Peyer's patch (tissue), 4 donors: ENCODE results near the gene REPIN1. TPM values are rescaled to one million over a fixed set of nuclear protein-coding genes. Genes with fewer than 3 reads are reported as not detected.
A peak's percentile ranks its signal among the peaks of the same experiment; 100 is the strongest.

Source experiments
- DNase-seq, 3 donors: peaks; one replicate each; pipeline ENCODE4 v3.0.0-alpha.2; 2017 to 2019
- H3K27ac ChIP-seq, 4 donors: fragments of 200-600 bp; sonication (generic); one replicate each; pipeline ENCODE4 v1.5.1; 2016 to 2019
- H3K27me3 ChIP-seq, 2 donors: fragments of 200-600 bp; sonication (generic); one replicate each; pipeline ENCODE4 v1.5.1; 2019
- H3K36me3 ChIP-seq, 3 donors: fragments of 200-600 bp; sonication (generic); one replicate each; pipeline ENCODE4 v1.5.1; 2016 to 2019
- H3K4me1 ChIP-seq, 4 donors: fragments of 200-600 bp; sonication (generic); one replicate each; pipeline ENCODE4 v1.5.1; 2016 to 2019
- H3K4me3 ChIP-seq, 4 donors: fragments of 200-600 bp; sonication (generic); 1 replicate in 3 of 4; 2 replicates in 1 of 4; pipeline ENCODE4 v1.5.1; 2016 to 2019; ENCODE audit warnings: mild to moderate bottlenecking in 1 of 4
- H3K9me3 ChIP-seq, 4 donors: fragments of 200-600 bp; sonication (generic); one replicate each; pipeline ENCODE4 v1.5.1; 2016 to 2019; ENCODE audit warnings: mild to moderate bottlenecking in 1 of 4
- POLR2A ChIP-seq, 2 donors: fragments of 450-650 bp; IDR thresholded peaks; one replicate each; pipeline ENCODE4 v1.5.1; 2017; ENCODE audit warnings: antibody characterized with exemption in 2 of 2, mild to moderate bottlenecking in 2 of 2, moderate library complexity in 2 of 2
- total RNA-seq, 4 donors: library from RNA; depleted of rRNA; stranded (reverse); fragments of >200 nt; gene quantifications; one replicate each; pipeline ENCODE4 v1.1.0, GENCODE V29; 2016
- TF ChIP-seq, protein P1 (sequence below), 6 experiments: fragments of 450-650 bp in 4 of 6; fragments of 200-600 bp in 2 of 6; sonication (generic) in 1 of 6; IDR thresholded peaks; one replicate each; pipeline ENCODE4 v1.5.1; 2017 to 2019; ENCODE audit warnings: antibody characterized with exemption in 6 of 6, mild to moderate bottlenecking in 3 of 6, moderate library complexity in 1 of 6

The REPIN1 gene
- total RNA-seq, 4 donors from 2014 or later, result 138 to 209 (median 159) TPM

DNA sequence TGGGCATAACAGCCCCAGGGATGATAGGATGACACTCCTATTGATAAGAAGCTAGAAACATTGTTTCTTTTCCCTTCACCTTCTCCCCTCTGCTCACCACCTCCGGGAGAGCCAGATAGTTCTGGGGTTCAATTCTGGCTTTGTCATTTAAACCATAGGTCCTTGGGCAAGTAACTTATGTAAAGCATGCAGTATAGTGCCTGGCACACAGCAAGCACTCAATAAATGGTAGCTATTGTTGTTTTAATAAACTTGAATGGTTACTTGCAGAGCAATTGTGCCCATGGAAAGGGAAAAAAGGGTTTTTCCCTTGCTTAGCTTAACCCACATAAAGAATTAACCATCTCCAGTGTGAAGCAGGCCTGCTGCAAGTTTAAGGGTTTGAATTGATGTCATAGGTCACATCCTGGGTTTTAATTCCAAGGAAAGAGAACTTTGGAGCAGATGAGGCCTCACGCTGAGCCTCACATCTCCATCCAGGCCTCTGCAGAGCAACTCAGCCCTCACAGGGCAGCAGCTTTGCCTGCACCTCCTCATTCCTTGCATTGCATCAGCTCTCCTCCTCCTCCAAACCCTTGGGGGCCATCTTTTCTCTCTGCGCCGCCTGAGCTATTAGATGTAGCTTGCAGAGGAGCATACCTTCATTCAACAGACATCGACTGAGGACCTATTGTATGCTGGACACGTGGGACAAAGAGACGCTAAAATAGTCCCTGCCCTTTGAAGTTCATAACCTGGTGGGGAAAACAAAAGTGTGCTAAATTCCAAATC is 33.4 kb downstream of the REPIN1 start:
- Histone ChIP-seq H3K27me3 (no peaks in the 10 kb centered on the region), H3K9me3 (no peaks in the 10 kb centered on the region), H3K4me3 (no peak overlapping the region), H3K36me3 (peaks cover 0 to 6% (median 0%) of the 10 kb centered on the region in 3 donors), H3K27ac (no peak overlapping the region), H3K4me1 (peaks cover 5 to 32% (median 9%) of the 10 kb centered on the region in 4 donors)
- no peak for DNase-seq
- no peak for TF ChIP-seq POLR2A (IDR thresholded peaks at IDR 0.05)
- TF ChIP-seq, protein P1, sequence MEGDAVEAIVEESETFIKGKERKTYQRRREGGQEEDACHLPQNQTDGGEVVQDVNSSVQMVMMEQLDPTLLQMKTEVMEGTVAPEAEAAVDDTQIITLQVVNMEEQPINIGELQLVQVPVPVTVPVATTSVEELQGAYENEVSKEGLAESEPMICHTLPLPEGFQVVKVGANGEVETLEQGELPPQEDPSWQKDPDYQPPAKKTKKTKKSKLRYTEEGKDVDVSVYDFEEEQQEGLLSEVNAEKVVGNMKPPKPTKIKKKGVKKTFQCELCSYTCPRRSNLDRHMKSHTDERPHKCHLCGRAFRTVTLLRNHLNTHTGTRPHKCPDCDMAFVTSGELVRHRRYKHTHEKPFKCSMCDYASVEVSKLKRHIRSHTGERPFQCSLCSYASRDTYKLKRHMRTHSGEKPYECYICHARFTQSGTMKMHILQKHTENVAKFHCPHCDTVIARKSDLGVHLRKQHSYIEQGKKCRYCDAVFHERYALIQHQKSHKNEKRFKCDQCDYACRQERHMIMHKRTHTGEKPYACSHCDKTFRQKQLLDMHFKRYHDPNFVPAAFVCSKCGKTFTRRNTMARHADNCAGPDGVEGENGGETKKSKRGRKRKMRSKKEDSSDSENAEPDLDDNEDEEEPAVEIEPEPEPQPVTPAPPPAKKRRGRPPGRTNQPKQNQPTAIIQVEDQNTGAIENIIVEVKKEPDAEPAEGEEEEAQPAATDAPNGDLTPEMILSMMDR (IDR thresholded peaks at IDR 0.05), result no peak

GRCh38 chr7:150402671-150403321 is 34.2 kb downstream of the REPIN1 start:
- TF ChIP-seq, protein P1 (IDR thresholded peaks at IDR 0.05), result peak in 1 of 6 experiments; percentile 14
- TF ChIP-seq POLR2A (IDR thresholded peaks at IDR 0.05), result no peak
- peak overlapping the region in 1 of 4 donors; percentile 26 for H3K27ac ChIP-seq
- peaks cover 5 to 39% (median 12%) of the 10 kb centered on the region in 4 donors for H3K4me1 ChIP-seq
- no peaks in the 10 kb centered on the region for H3K27me3 ChIP-seq
- H3K36me3 ChIP-seq, result peaks cover 0 to 4% (median 0%) of the 10 kb centered on the region in 3 donors
- H3K9me3 ChIP-seq, result no peaks in the 10 kb centered on the region
- no peak overlapping the region for H3K4me3 ChIP-seq
- peak in 2 of 3 donors; percentile 70 to 77 for DNase-seq

DNA sequence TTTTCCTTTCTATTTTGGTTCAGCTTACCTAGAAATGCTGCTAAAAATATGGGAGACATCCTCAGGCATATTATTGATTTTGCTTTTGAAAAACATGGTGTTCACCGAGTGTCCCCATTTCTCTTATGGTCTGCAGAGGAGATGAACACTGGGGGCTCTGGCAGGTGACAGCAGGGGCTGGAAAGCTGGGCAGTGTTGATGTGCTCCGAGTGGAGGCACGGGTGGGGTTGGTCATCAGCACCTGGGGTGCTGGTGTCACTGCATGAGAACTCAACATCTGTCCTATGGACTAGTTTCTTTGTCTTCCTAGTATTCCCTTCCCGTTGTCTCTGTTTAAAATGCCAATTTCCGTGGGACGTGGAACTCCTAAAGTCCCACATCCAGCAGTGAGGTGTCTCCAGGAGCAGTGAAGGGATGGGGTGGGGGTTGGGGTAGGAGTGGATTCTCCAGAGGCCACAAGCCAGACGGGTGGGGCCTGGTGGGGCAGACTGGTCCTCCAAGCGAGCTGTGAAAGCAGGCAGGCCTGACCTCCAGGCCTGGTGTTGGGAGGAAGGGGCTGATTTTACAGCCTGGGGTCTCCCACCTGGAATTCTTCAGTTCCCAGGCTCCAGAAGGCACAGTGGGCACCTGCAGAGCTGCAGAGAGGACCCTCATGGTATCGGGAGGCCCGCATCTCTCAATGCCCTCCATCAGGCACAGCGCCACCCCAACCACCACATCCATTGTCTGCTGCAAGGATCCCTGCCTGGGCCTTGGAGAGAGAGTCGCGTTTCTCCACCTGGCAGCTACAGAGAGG is 35.0 kb downstream of the REPIN1 start:
- H3K27ac ChIP-seq, result peak overlapping the region; percentile 92 to 97 (median 94)
- H3K4me1 ChIP-seq, result peaks cover 5 to 39% (median 16%) of the 10 kb centered on the region in 4 donors
- no peak overlapping the region for H3K4me3 ChIP-seq
- TF ChIP-seq POLR2A (IDR thresholded peaks at IDR 0.05), result no peak
- TF ChIP-seq, protein P1 (IDR thresholded peaks at IDR 0.05), result no peak
- H3K36me3 ChIP-seq, result peaks cover 0 to 3% (median 0%) of the 10 kb centered on the region in 3 donors
- DNase-seq, result peak in 1 of 3 donors; percentile 49
- H3K9me3 ChIP-seq, result no peaks in the 10 kb centered on the region
- H3K27me3 ChIP-seq, result no peaks in the 10 kb centered on the region

DNA sequence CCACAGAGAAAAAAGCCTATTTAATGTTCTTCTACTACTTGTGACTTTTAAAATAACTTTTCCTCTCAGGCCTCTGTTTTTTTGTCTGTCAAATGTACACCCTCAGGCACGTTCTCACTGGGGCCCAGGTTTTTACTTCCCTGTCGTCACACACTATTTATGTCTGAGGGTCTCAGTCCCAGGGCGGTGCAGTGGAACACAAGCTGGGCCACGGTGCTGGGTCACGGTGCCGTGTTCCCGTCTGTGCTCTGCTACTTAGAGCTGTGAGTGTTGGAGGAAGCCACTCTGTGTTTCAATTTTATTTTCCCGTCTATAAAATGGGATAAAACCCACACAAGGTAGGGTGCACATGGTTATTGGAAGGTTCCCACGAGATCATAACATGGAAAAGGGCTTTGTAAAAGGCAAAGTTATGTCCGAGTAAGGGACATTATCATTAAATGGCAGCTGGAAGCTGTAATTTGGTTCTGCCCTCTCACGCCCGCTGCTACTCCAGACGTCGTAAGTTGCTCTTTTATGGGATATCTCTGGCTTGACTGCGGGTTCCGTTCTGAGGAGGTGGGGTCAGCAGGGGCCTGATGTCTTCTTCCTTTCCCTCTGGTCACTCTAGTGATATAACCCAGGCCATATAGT is 35.7 kb downstream of the REPIN1 start:
- peaks cover 5 to 39% (median 18%) of the 10 kb centered on the region in 4 donors for H3K4me1 ChIP-seq
- peak in 2 of 3 donors; percentile 35 to 39 for DNase-seq
- no peak for TF ChIP-seq POLR2A (IDR thresholded peaks at IDR 0.05)
- TF ChIP-seq, protein P1 (IDR thresholded peaks at IDR 0.05), result no peak

More for the DNA sequence above, 35.7 kb downstream of the REPIN1 start:
- no peaks in the 10 kb centered on the region for H3K27me3 ChIP-seq
- H3K27ac ChIP-seq, result peak overlapping the region; percentile 92 to 97 (median 94)
- peak overlapping the region; percentile 60 to 74 (median 70) for H3K4me3 ChIP-seq
- H3K9me3 ChIP-seq, result no peaks in the 10 kb centered on the region
- H3K36me3 ChIP-seq, result peaks cover 0 to 3% (median 0%) of the 10 kb centered on the region in 3 donors
